Panc1 (cell line): ENCODE results near the gene RBM14.

ENCODE experiments used
- CTCF ChIP-seq: fragments of 450-650 bp; IDR thresholded peaks from 2 replicates; pipeline ENCODE4 v1.5.1; 2017; ENCODE audit warnings: mild to moderate bottlenecking
- POLR2AphosphoS5 ChIP-seq: IDR thresholded peaks from 2 replicates; pipeline ENCODE4 v1.6.1; 2012; ENCODE audit warnings: mild to moderate bottlenecking, low read depth, low read length, moderate library complexity
- REST ChIP-seq, 2 experiments: IDR thresholded peaks; 2 replicates each; pipeline ENCODE4 v1.6.1; 2011 to 2012; ENCODE audit warnings: low read depth in 2 of 2, control low read depth in 1 of 2, low read length in 1 of 2, mild to moderate bottlenecking in 1 of 2, moderate library complexity in 1 of 2; ENCODE audit not compliant: insufficient read depth in 1 of 2
- SIN3A ChIP-seq: IDR thresholded peaks from 2 replicates; pipeline ENCODE4 v1.6.1; 2012; ENCODE audit warnings: low read depth, mild to moderate bottlenecking, low read length, moderate library complexity, borderline replicate concordance; ENCODE audit not compliant: insufficient read depth

DNA sequence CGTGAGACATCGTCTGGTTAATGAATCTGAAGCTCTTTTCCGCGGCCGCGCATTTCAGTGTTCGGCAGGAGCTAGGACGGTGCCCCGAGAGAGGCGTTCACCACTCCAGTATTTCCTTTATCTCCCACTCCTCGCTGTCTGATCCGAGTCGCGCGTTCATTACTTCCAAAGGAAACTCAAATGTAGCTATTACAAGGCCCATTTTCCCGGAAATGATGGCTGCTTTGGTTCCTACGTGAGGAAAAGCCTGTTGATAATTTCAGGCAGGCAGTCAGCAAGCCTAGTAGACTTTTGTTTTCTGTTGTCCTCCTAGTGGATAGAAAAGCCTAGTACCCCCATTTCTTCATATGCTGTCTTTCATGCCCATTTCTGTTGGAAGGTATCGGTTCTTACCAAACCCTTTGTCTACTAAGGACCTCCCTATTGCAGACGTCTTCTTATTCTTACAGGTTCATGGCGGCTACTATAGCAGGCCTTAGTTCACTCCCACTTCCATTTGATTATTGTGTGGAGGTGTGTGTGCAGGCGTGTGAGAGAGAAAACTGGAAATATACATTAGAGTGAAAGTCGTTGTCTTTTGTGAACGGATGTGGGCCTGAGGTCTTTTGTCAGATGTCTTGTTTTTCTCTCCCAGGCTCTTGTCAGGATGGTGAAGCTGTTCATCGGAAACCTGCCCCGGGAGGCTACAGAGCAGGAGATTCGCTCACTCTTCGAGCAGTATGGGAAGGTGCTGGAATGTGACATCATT, 22.8 kb downstream of the RBM14 start:
- TF ChIP-seq CTCF, result no peak
- TF ChIP-seq REST (IDR thresholded peaks at IDR 0.05; ENCODE audit: insufficient read depth in 1 of 2, low read depth in 2 of 2, low read length in 1 of 2), result no peak
- TF ChIP-seq POLR2AphosphoS5, result no peak
- TF ChIP-seq SIN3A, result no peak
